ENCODE results near the gene TMEM252.

The TMEM252 gene

GRCh38 chr9:68541568-68541967 lies 885 bp upstream of the TMEM252 start:
- Histone ChIP-seq H3K27ac (ENCODE audit: low read depth, low read length) (no peak overlapping the region), H3K4me3 (ENCODE audit: low read depth in 1 of 5, low read length in 5 of 5) (no peak overlapping the region), H3K36me3 (ENCODE audit: control insufficient read depth in 5 of 5, insufficient read depth in 5 of 5, low read length in 5 of 5) (no peaks in the 10 kb centered on the region), H3K9ac (ENCODE audit: low read length in 5 of 5) (no peak overlapping the region), H3K4me1 (ENCODE audit: control insufficient read depth in 5 of 5, insufficient read depth in 5 of 5, low read length in 5 of 5) (peaks cover 0 to 6% (median 3%) of the 10 kb centered on the region in 5 donors), H3K9me3 (ENCODE audit: control insufficient read depth in 5 of 5, low read length in 5 of 5) (no peaks in the 10 kb centered on the region), H3K27me3 (ENCODE audit: control insufficient read depth in 5 of 5, insufficient read depth in 4 of 5, low read length in 5 of 5) (no peaks in the 10 kb centered on the region)

- Histone ChIP-seq H3K9ac (ENCODE audit: low read length in 5 of 5) (no peak overlapping the region), H3K4me3 (ENCODE audit: low read depth in 1 of 5, low read length in 5 of 5) (no peak overlapping the region), H3K9me3 (ENCODE audit: control insufficient read depth in 5 of 5, low read length in 5 of 5) (no peaks in the 10 kb centered on the region), H3K27me3 (ENCODE audit: control insufficient read depth in 5 of 5, insufficient read depth in 4 of 5, low read length in 5 of 5) (no peaks in the 10 kb centered on the region), H3K4me1 (ENCODE audit: control insufficient read depth in 5 of 5, insufficient read depth in 5 of 5, low read length in 5 of 5) (peaks cover 0 to 3% (median 0%) of the 10 kb centered on the region in 5 donors), H3K36me3 (ENCODE audit: control insufficient read depth in 5 of 5, insufficient read depth in 5 of 5, low read length in 5 of 5) (no peaks in the 10 kb centered on the region), H3K27ac (ENCODE audit: low read depth, low read length) (no peak overlapping the region)
Observed at GRCh38 chr9:68538200-68538599, 2.5 kb downstream of the TMEM252 start.

- Histone ChIP-seq H3K36me3 (ENCODE audit: control insufficient read depth in 5 of 5, insufficient read depth in 5 of 5, low read length in 5 of 5) (no peaks in the 10 kb centered on the region), H3K4me1 (ENCODE audit: control insufficient read depth in 5 of 5, insufficient read depth in 5 of 5, low read length in 5 of 5) (peaks cover 0 to 3% (median 0%) of the 10 kb centered on the region in 5 donors), H3K27ac (ENCODE audit: low read depth, low read length) (no peak overlapping the region), H3K27me3 (ENCODE audit: control insufficient read depth in 5 of 5, insufficient read depth in 4 of 5, low read length in 5 of 5) (no peaks in the 10 kb centered on the region), H3K9ac (ENCODE audit: low read length in 5 of 5) (no peak overlapping the region), H3K4me3 (ENCODE audit: low read depth in 1 of 5, low read length in 5 of 5) (no peak overlapping the region), H3K9me3 (ENCODE audit: control insufficient read depth in 5 of 5, low read length in 5 of 5) (no peaks in the 10 kb centered on the region)
Observed at GRCh38 chr9:68537616-68537880, 3.1 kb downstream of the TMEM252 start.

- H3K4me1 ChIP-seq (ENCODE audit: control insufficient read depth in 5 of 5, insufficient read depth in 5 of 5, low read length in 5 of 5): peaks cover 0 to 3% (median 0%) of the 10 kb centered on the region in 5 donors
- no peak overlapping the region for H3K27ac ChIP-seq (ENCODE audit: low read depth, low read length)
Observed at GRCh38 chr9:68536876-68537615, 3.6 kb downstream of the TMEM252 start.

GRCh38 chr9:68533678-68534077 lies 7.0 kb downstream of the TMEM252 start:
- no peak overlapping the region for H3K27ac ChIP-seq (ENCODE audit: low read depth, low read length)

More at GRCh38 chr9:68536876-68537615, 3.6 kb downstream of the TMEM252 start:
- Histone ChIP-seq H3K4me3 (ENCODE audit: low read depth in 1 of 5, low read length in 5 of 5) (no peak overlapping the region), H3K27me3 (ENCODE audit: control insufficient read depth in 5 of 5, insufficient read depth in 4 of 5, low read length in 5 of 5) (no peaks in the 10 kb centered on the region), H3K9me3 (ENCODE audit: control insufficient read depth in 5 of 5, low read length in 5 of 5) (no peaks in the 10 kb centered on the region), H3K36me3 (ENCODE audit: control insufficient read depth in 5 of 5, insufficient read depth in 5 of 5, low read length in 5 of 5) (no peaks in the 10 kb centered on the region), H3K9ac (ENCODE audit: low read length in 5 of 5) (no peak overlapping the region)

GRCh38 chr9:68532131-68532530 lies 8.6 kb downstream of the TMEM252 start:
- Histone ChIP-seq H3K9ac (ENCODE audit: low read length in 5 of 5) (no peak overlapping the region), H3K4me1 (ENCODE audit: control insufficient read depth in 5 of 5, insufficient read depth in 5 of 5, low read length in 5 of 5) (no peaks in the 10 kb centered on the region), H3K9me3 (ENCODE audit: control insufficient read depth in 5 of 5, low read length in 5 of 5) (no peaks in the 10 kb centered on the region), H3K4me3 (ENCODE audit: low read depth in 1 of 5, low read length in 5 of 5) (no peak overlapping the region), H3K27me3 (ENCODE audit: control insufficient read depth in 5 of 5, insufficient read depth in 4 of 5, low read length in 5 of 5) (no peaks in the 10 kb centered on the region), H3K36me3 (ENCODE audit: control insufficient read depth in 5 of 5, insufficient read depth in 5 of 5, low read length in 5 of 5) (no peaks in the 10 kb centered on the region), H3K27ac (ENCODE audit: low read depth, low read length) (no peak overlapping the region)

More at GRCh38 chr9:68533678-68534077, 7.0 kb downstream of the TMEM252 start:
- H3K27me3 ChIP-seq (ENCODE audit: control insufficient read depth in 5 of 5, insufficient read depth in 4 of 5, low read length in 5 of 5): no peaks in the 10 kb centered on the region
- no peaks in the 10 kb centered on the region for H3K36me3 ChIP-seq (ENCODE audit: control insufficient read depth in 5 of 5, insufficient read depth in 5 of 5, low read length in 5 of 5)
- no peak overlapping the region for H3K9ac ChIP-seq (ENCODE audit: low read length in 5 of 5)
- no peak overlapping the region for H3K4me3 ChIP-seq (ENCODE audit: low read depth in 1 of 5, low read length in 5 of 5)
- H3K4me1 ChIP-seq (ENCODE audit: control insufficient read depth in 5 of 5, insufficient read depth in 5 of 5, low read length in 5 of 5): no peaks in the 10 kb centered on the region
- no peaks in the 10 kb centered on the region for H3K9me3 ChIP-seq (ENCODE audit: control insufficient read depth in 5 of 5, low read length in 5 of 5)

- Histone ChIP-seq H3K9me3 (ENCODE audit: control insufficient read depth in 5 of 5, low read length in 5 of 5) (no peaks in the 10 kb centered on the region), H3K9ac (ENCODE audit: low read length in 5 of 5) (no peak overlapping the region), H3K36me3 (ENCODE audit: control insufficient read depth in 5 of 5, insufficient read depth in 5 of 5, low read length in 5 of 5) (no peaks in the 10 kb centered on the region), H3K4me1 (ENCODE audit: control insufficient read depth in 5 of 5, insufficient read depth in 5 of 5, low read length in 5 of 5) (no peaks in the 10 kb centered on the region), H3K27ac (ENCODE audit: low read depth, low read length) (no peak overlapping the region), H3K27me3 (ENCODE audit: control insufficient read depth in 5 of 5, insufficient read depth in 4 of 5, low read length in 5 of 5) (no peaks in the 10 kb centered on the region), H3K4me3 (ENCODE audit: low read depth in 1 of 5, low read length in 5 of 5) (no peak overlapping the region)
Observed at GRCh38 chr9:68530618-68531017, 10.1 kb downstream of the TMEM252 start.

GRCh38 chr9:68523367-68523936 lies 17.2 kb downstream of the TMEM252 start:
- Histone ChIP-seq H3K4me3 (ENCODE audit: low read depth in 1 of 5, low read length in 5 of 5) (no peak overlapping the region), H3K36me3 (ENCODE audit: control insufficient read depth in 5 of 5, insufficient read depth in 5 of 5, low read length in 5 of 5) (no peaks in the 10 kb centered on the region), H3K27ac (ENCODE audit: low read depth, low read length) (no peak overlapping the region), H3K9me3 (ENCODE audit: control insufficient read depth in 5 of 5, low read length in 5 of 5) (no peaks in the 10 kb centered on the region), H3K27me3 (ENCODE audit: control insufficient read depth in 5 of 5, insufficient read depth in 4 of 5, low read length in 5 of 5) (no peaks in the 10 kb centered on the region), H3K4me1 (ENCODE audit: control insufficient read depth in 5 of 5, insufficient read depth in 5 of 5, low read length in 5 of 5) (no peaks in the 10 kb centered on the region), H3K9ac (ENCODE audit: low read length in 5 of 5) (no peak overlapping the region)

- H3K27ac ChIP-seq (ENCODE audit: low read depth, low read length): no peak overlapping the region
- no peak overlapping the region for H3K4me3 ChIP-seq (ENCODE audit: low read depth in 1 of 5, low read length in 5 of 5)
- no peaks in the 10 kb centered on the region for H3K4me1 ChIP-seq (ENCODE audit: control insufficient read depth in 5 of 5, insufficient read depth in 5 of 5, low read length in 5 of 5)
- no peaks in the 10 kb centered on the region for H3K27me3 ChIP-seq (ENCODE audit: control insufficient read depth in 5 of 5, insufficient read depth in 4 of 5, low read length in 5 of 5)
- H3K36me3 ChIP-seq (ENCODE audit: control insufficient read depth in 5 of 5, insufficient read depth in 5 of 5, low read length in 5 of 5): no peaks in the 10 kb centered on the region
- no peak overlapping the region for H3K9ac ChIP-seq (ENCODE audit: low read length in 5 of 5)
- peaks cover 0 to 3% (median 1%) of the 10 kb centered on the region in 5 donors for H3K9me3 ChIP-seq (ENCODE audit: control insufficient read depth in 5 of 5, low read length in 5 of 5)
Observed at GRCh38 chr9:68522954-68523353, 17.7 kb downstream of the TMEM252 start.

- no peak overlapping the region for H3K4me3 ChIP-seq (ENCODE audit: low read depth in 1 of 5, low read length in 5 of 5)
- peaks cover 0 to 6% (median 5%) of the 10 kb centered on the region in 5 donors for H3K9me3 ChIP-seq (ENCODE audit: control insufficient read depth in 5 of 5, low read length in 5 of 5)
- H3K4me1 ChIP-seq (ENCODE audit: control insufficient read depth in 5 of 5, insufficient read depth in 5 of 5, low read length in 5 of 5): no peaks in the 10 kb centered on the region
- no peak overlapping the region for H3K27ac ChIP-seq (ENCODE audit: low read depth, low read length)
- no peaks in the 10 kb centered on the region for H3K36me3 ChIP-seq (ENCODE audit: control insufficient read depth in 5 of 5, insufficient read depth in 5 of 5, low read length in 5 of 5)
- H3K9ac ChIP-seq (ENCODE audit: low read length in 5 of 5): no peak overlapping the region
- no peaks in the 10 kb centered on the region for H3K27me3 ChIP-seq (ENCODE audit: control insufficient read depth in 5 of 5, insufficient read depth in 4 of 5, low read length in 5 of 5)
Observed at GRCh38 chr9:68522131-68522530, 18.6 kb downstream of the TMEM252 start.
